Neutrophil (primary cell): ENCODE data around the gene TBC1D22A.

Experiments used
- H3K27ac ChIP-seq: fragments of 200-600 bp; sonication (generic); 2 replicates; pipeline ENCODE4 v1.5.1; 2016; ENCODE audit warnings: mild to moderate bottlenecking, moderate library complexity
- H3K27me3 ChIP-seq: fragments of 200-600 bp; sonication (generic); 2 replicates; pipeline ENCODE4 v1.6.0; 2016; ENCODE audit warnings: mild to moderate bottlenecking
- H3K36me3 ChIP-seq: fragments of 200-600 bp; sonication (generic); 2 replicates; pipeline ENCODE4 v1.5.1; 2017
- H3K4me1 ChIP-seq, 2 experiments: fragments of 200-600 bp in 1 of 2; sonication (generic) in 1 of 2; 1 replicate in 1 of 2; 2 replicates in 1 of 2; pipeline versions ENCODE4 v1.5.1 to v1.6.1; 2013 to 2016; ENCODE audit warnings: low read depth in 1 of 2, low read length in 1 of 2, mild to moderate bottlenecking in 1 of 2, moderate library complexity in 1 of 2; ENCODE audit not compliant: control insufficient read depth in 1 of 2, insufficient read depth in 1 of 2
- H3K4me3 ChIP-seq, 2 experiments: fragments of 200-600 bp in 1 of 2; sonication (generic) in 1 of 2; 1 replicate in 1 of 2; 2 replicates in 1 of 2; pipeline ENCODE4 v1.5.1; 2013 to 2016; ENCODE audit warnings: low read depth in 1 of 2, low read length in 1 of 2, mild to moderate bottlenecking in 1 of 2, moderate library complexity in 1 of 2
- H3K9me3 ChIP-seq: fragments of 200-600 bp; sonication (generic); 2 replicates; pipeline ENCODE4 v1.5.1; 2016
- CTCF ChIP-seq: fragments of 200-600 bp; sonication (generic); IDR thresholded peaks from 2 replicates; pipeline ENCODE4 v1.5.1; 2016; ENCODE audit warnings: antibody characterized with exemption

Gene TBC1D22A

DNA sequence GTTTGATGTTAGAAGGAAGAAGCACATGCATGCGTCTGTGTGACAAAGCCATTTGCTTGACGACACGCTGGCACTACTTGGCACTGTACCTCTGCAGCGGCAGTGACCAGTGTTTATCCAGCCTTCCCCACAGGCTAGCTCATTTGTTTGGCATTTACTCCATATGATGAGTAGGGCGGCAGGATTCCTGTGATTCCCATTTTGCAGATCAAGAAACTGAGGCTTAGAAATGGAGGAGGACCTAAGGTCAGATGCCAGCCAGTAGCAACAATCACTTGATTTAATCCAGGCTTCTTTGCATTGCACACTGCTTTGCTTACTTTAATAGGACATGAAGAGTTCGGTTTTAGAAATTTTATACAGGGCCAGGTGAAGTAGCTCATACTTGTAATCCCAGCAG, 45.0 kb downstream of the TBC1D22A start:
- Histone ChIP-seq H3K9me3 (no peaks in the 10 kb centered on the region), H3K4me1 (peaks cover 4 to 5% of the 10 kb centered on the region in 2 experiments), H3K4me3 (no peak overlapping the region), H3K27ac (no peak overlapping the region), H3K27me3 (no peaks in the 10 kb centered on the region), H3K36me3 (peaks cover 47% of the 10 kb centered on the region)
- TF ChIP-seq CTCF: no peak

DNA sequence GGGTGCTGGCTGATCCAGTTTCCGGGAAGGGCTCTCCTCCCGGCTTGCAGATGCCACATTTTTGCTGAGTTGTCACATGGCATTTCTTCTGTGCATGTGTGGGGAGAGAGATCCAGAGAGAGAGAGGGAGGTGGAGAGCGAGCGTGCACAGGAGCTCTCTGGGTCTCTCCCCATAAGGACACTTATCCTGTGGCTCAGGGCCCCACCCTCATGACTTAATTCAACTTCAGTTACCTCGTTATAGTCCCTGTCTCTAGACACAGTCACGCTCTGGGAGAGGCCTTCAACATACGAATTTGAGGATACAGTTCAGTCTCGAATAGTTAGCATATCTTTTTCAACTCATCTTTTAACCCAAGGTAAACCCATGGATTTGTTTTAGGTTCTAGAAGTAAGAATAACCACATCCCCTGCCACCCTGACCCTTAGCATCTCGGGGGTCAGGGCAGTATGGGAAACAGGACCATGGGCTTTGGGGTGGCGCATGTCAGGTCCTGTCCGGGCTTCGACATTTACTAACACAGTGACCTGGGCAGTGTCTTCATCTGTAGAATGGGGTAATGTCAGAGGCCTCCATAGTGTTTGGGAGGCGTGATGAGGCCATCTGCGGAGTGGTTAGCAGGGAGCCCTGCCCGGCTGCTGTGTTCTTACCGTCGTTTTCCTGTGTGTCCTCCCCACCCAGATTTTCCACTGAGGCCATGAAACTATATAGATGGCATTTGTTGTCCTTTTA, 46.9 kb downstream of the TBC1D22A start:
- no peak for TF ChIP-seq CTCF
- Histone ChIP-seq H3K36me3 (peaks cover 46% of the 10 kb centered on the region), H3K4me3 (no peak overlapping the region), H3K4me1 (no peaks in the 10 kb centered on the region), H3K27ac (no peak overlapping the region), H3K27me3 (no peaks in the 10 kb centered on the region), H3K9me3 (no peaks in the 10 kb centered on the region)

DNA sequence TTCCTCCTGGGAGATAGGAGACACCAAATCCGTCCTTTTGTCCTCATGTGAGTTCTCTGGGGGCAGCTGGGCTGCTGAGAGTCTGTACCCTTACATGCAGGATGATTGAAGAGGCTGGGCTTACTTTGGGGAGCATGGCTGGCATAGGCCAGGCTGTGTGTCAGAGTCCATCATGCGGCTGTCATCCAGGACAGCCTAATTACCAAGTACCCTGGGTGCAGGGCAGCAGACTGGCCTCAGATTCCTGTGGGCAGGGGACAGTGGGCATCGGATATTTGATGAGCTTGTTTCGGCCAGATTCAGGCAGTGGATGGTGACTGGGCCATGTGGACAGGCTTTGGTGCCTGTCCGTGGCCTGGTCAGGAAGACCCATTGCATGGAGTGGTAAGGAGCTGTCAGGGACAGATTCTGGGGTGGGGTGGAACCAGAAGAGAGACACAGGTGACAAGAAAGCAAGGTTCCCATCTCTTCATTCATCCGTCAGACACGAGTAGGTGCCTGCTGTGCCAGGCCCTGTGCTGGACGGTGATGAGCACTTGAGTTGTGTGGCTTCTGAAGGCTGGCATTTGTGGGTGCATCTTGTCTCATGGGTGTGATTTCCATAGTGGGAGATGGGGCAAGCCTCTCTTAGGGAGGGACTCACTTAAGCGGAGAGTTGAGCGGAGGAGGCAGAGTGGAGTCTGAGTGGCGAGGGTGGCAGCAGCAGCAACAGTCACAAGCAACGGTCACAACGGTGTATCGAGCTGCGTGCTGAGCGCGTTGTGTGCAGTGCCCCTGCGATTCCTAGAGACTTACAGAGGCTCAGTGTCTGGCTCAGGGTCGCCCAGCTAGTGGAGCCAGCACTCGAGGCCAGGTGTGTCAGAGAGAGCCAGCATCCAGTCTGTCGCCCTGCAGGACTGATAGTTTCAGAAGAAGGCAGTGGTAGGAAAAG, 48.7 kb downstream of the TBC1D22A start:
- no peak for TF ChIP-seq CTCF
- Histone ChIP-seq H3K27me3 (no peaks in the 10 kb centered on the region), H3K36me3 (peaks cover 44% of the 10 kb centered on the region), H3K9me3 (no peaks in the 10 kb centered on the region), H3K4me1 (no peaks in the 10 kb centered on the region), H3K4me3 (no peak overlapping the region), H3K27ac (no peak overlapping the region)

- TF ChIP-seq CTCF: no peak
- no peak overlapping the region for H3K4me3 ChIP-seq
- peaks cover 43% of the 10 kb centered on the region for H3K36me3 ChIP-seq
- H3K27me3 ChIP-seq: no peaks in the 10 kb centered on the region
- no peaks in the 10 kb centered on the region for H3K4me1 ChIP-seq
- no peaks in the 10 kb centered on the region for H3K9me3 ChIP-seq
- H3K27ac ChIP-seq: no peak overlapping the region
These were observed 49.7 kb downstream of the TBC1D22A start for GRCh38 chr22:46812034-46812605.

DNA sequence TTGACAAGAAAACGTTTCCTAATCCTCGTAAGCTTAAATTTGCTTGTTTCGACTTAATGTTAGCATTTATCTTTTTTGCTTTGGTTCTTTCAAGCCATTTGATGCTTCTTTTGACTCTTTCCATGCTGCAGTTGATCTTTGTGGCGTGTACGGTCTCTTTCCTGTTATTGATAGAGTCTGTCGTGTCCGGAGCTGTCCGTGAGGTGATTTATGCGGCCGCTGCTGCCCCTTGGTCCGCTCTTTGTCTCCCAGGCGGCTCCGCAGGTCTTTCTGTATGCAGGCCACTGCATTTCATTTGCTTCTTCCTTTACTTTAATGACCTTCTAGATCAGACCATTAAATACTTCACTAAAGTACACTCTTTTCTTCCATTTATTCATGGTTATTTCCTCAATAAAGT, 50.3 kb downstream of the TBC1D22A start:
- Histone ChIP-seq H3K9me3 (no peaks in the 10 kb centered on the region), H3K4me3 (no peak overlapping the region)

More for the DNA sequence above, 50.3 kb downstream of the TBC1D22A start:
- Histone ChIP-seq H3K27me3 (no peaks in the 10 kb centered on the region), H3K4me1 (no peaks in the 10 kb centered on the region), H3K36me3 (peaks cover 37% of the 10 kb centered on the region), H3K27ac (no peak overlapping the region)
- TF ChIP-seq CTCF: no peak
